A172 (cell line): Measurements from ENCODE around the gene SMU1. TPM values are rescaled to one million over a fixed set of nuclear protein-coding genes. Genes with fewer than 3 reads are reported as not detected.
"Not testable (repeated sequence)": the region's sequence is repeated elsewhere in the genome, so short reads cannot be mapped to it uniquely, and the experiment has no call there.

ENCODE experiments used
- DNase-seq: peaks from one replicate; pipeline ENCODE4 v3.0.0-alpha.2; 2015; ENCODE audit warnings: low spot score
- total RNA-seq: library from RNA; depleted of rRNA; stranded (reverse); fragments of >200 nt; shearing (Covaris generic); gene quantifications from 2 replicates; pipeline ENCODE4 v1.2.3, GENCODE V29; 2014; rRNA removed

The SMU1 gene
- total RNA-seq, 1 experiment from 2014 or later, result 22.9 TPM

- no peak for DNase-seq
These were observed 62.4 kb downstream of the SMU1 start for GRCh38 chr9:33013962-33014664.

- DNase-seq, result no peak
These were observed 64.0 kb downstream of the SMU1 start for GRCh38 chr9:33012328-33013069.

- no peak for DNase-seq
These were observed 64.6 kb downstream of the SMU1 start for GRCh38 chr9:33011831-33012230.

- no peak for DNase-seq
These were observed 68.7 kb downstream of the SMU1 start for GRCh38 chr9:33007755-33008154.

- DNase-seq, result not testable (repeated sequence)
These were observed 71.1 kb downstream of the SMU1 start for GRCh38 chr9:33005335-33005734.

- DNase-seq, result not testable (repeated sequence)
These were observed 75.8 kb downstream of the SMU1 start for GRCh38 chr9:33000682-33001055.

GRCh38 chr9:32992595-32993238 lies 83.8 kb downstream of the SMU1 start:
- DNase-seq, result no peak

GRCh38 chr9:32991897-32992594 lies 84.4 kb downstream of the SMU1 start:
- DNase-seq, result no peak

Other genes starting within 250 kb of the SMU1 start
- gene APTX, start 75.0 kb downstream of the SMU1 start, total RNA-seq, result 49.9 and 50.0 TPM in 2 replicates
- gene DNAJA1, start 51.4 kb downstream of the SMU1 start, total RNA-seq, result 266 and 287 TPM in 2 replicates
- gene B4GALT1, start 90.7 kb upstream of the SMU1 start, total RNA-seq, result 15.2 and 19.8 TPM in 2 replicates
- not detected in 2 replicates for gene SPINK4, start 163.5 kb upstream of the SMU1 start, total RNA-seq
- 29.5 and 30.7 TPM in 2 replicates for gene BAG1, start 188.0 kb upstream of the SMU1 start, total RNA-seq
- 137 and 153 TPM in 2 replicates for gene CHMP5, start 188.4 kb upstream of the SMU1 start, total RNA-seq
- 16.3 and 21.7 TPM in 2 replicates for gene NFX1, start 213.8 kb upstream of the SMU1 start, total RNA-seq